ENCODE data around the gene PCP4L1.
"Not testable (repeated sequence)": the region's sequence is repeated elsewhere in the genome, so short reads cannot be mapped to it uniquely, and the experiment has no call there.

Gene PCP4L1

DNA sequence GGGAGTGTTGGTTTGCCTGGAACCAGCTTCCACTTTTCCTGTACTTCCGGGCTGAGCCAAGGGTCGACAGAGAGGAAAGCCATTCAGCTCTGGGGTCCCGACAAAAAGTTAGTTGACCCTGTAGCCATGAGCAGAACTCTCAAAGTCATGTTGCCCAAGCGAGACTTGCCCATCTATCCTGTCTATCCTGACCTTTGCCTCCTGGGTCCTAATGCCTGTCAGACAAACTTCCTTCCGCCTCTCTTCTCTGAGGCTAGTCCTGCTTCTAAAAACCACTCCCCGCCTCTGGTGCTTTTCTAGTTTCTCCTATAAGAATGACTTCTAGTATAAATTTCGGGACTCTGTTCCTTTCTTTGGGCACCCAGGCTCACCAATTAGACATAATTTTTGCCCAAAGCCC lies 7.7 kb upstream of the PCP4L1 start:
- TF ChIP-seq, protein P1, sequence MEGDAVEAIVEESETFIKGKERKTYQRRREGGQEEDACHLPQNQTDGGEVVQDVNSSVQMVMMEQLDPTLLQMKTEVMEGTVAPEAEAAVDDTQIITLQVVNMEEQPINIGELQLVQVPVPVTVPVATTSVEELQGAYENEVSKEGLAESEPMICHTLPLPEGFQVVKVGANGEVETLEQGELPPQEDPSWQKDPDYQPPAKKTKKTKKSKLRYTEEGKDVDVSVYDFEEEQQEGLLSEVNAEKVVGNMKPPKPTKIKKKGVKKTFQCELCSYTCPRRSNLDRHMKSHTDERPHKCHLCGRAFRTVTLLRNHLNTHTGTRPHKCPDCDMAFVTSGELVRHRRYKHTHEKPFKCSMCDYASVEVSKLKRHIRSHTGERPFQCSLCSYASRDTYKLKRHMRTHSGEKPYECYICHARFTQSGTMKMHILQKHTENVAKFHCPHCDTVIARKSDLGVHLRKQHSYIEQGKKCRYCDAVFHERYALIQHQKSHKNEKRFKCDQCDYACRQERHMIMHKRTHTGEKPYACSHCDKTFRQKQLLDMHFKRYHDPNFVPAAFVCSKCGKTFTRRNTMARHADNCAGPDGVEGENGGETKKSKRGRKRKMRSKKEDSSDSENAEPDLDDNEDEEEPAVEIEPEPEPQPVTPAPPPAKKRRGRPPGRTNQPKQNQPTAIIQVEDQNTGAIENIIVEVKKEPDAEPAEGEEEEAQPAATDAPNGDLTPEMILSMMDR (IDR thresholded peaks at IDR 0.05; ENCODE audit: low read depth, low read length, missing control alignments), result no peak
- Histone ChIP-seq H3K27ac (no peak overlapping the region), H3K27me3 (replicated peaks) (no peaks in the 10 kb centered on the region), H3K36me3 (replicated peaks) (no peaks in the 10 kb centered on the region), H3K4me3 (ENCODE audit: low read depth, low read length) (no peak overlapping the region)
- in situ Hi-C loops (cut with HindIII; ENCODE audit: low pct_ligation_motif_present, low sequenced_read_pairs), result no loop called here
- no peak for DNase-seq

DNA sequence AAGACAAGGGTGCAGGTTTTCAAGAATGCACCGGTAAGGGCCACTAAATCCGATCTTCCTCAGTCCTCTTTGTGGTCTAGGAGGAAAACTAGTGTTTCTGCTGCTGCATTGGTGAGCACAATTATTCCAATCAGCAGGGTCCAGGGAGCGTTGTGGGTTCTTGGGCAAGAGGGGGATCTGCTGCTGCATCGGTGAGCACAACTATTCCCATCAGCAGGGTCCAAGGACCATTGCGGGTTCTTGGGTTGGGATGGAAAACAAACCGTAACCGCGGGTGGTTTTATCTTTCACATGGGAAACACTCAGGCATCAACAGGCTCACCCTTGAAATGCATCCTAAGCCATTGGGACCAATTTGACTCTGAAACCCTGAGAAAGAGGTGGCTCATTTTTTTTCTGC lies 7.0 kb upstream of the PCP4L1 start:
- in situ Hi-C loops (cut with HindIII; ENCODE audit: low pct_ligation_motif_present, low sequenced_read_pairs), result no loop called here
- DNase-seq, result no peak
- TF ChIP-seq, protein P1 (IDR thresholded peaks at IDR 0.05; ENCODE audit: low read depth, low read length, missing control alignments), result no peak

DNA sequence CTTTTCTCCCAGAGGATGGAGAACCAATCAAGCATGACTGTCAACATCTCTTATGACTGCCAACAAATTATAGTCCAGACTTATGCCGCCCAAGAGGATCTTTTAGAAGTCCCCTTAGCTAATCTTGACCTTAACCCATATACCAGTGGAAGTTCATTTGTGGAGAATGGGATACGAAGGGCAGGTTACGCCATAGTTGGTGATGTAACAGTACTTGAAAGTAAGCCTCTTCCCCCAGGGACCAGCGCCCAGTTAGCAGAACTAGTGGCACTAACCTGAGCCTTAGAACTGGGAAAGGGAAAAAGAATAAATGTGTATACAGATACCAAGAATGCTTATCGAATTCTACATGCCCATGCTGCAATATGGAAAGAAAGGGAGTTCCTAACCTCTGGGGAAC lies 3.2 kb upstream of the PCP4L1 start:
- in situ Hi-C loops (cut with HindIII; ENCODE audit: low pct_ligation_motif_present, low sequenced_read_pairs); H3K27ac ChIP-seq: not testable (repeated sequence)
- peaks cover 21% of the 10 kb centered on the region for H3K27me3 ChIP-seq (replicated peaks)

More for the DNA sequence above, 7.0 kb upstream of the PCP4L1 start:
- Histone ChIP-seq H3K4me3 (ENCODE audit: low read depth, low read length) (no peak overlapping the region), H3K36me3 (replicated peaks) (no peaks in the 10 kb centered on the region), H3K27me3 (replicated peaks) (no peaks in the 10 kb centered on the region), H3K27ac (no peak overlapping the region)

DNA sequence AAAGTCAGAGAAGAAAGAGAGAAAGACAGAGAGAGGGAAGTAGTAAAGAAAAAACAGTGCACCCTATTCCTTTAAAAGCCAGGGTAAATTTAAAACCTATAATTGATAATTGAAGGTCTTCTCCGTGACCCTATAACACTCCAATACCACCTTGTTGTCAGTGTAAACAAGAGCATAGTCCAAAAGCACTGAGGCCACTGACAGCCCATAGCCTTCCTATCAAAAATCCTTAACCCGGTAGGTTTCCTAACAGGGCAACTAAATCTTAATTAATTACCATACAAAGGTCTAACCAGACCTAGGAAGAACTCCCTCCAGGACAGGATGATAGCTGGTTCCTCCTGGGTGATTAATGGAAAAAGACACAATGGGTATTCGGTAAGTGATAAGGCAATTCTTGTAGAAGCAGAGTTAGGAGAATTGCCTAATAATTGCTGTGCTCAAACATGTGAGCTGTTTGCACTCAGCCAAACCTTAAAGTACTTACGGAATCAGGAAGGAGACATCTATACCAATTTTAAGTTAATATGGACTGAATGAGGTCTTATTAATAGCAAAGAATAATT lies 2.5 kb upstream of the PCP4L1 start:
- in situ Hi-C loops (cut with HindIII; ENCODE audit: low pct_ligation_motif_present, low sequenced_read_pairs); H3K4me3 ChIP-seq (ENCODE audit: low read depth, low read length); H3K27ac ChIP-seq; H3K36me3 ChIP-seq (replicated peaks); DNase-seq: not testable (repeated sequence)
- H3K27me3 ChIP-seq (replicated peaks), result peaks cover 24% of the 10 kb centered on the region

More for the DNA sequence above, 3.2 kb upstream of the PCP4L1 start:
- H3K36me3 ChIP-seq (replicated peaks); DNase-seq; H3K4me3 ChIP-seq (ENCODE audit: low read depth, low read length): not testable (repeated sequence)

DNA sequence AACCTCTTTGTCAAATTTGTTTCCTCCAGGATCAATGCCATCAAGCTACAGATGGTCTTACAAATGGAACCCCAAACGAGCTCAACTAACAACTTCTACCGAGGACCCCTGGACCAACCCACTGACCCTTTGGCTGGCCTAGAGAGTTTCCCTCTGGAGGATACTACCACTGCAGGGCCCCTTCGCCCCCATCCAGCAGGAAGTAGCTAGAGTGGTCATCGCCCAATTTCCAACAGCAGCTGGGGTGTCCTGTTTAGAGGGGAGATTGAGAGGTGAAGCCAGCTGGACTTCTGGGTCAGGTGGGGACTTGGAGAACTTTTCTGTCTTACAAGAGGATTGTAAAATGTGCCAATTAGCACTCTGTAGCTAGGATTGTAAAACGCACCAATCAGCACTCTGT lies 1.4 kb upstream of the PCP4L1 start:
- H3K27me3 ChIP-seq (replicated peaks), result peaks cover 33% of the 10 kb centered on the region
- DNase-seq; H3K36me3 ChIP-seq (replicated peaks); H3K27ac ChIP-seq; H3K4me3 ChIP-seq (ENCODE audit: low read depth, low read length); in situ Hi-C loops (cut with HindIII; ENCODE audit: low pct_ligation_motif_present, low sequenced_read_pairs): not testable (repeated sequence)

DNA sequence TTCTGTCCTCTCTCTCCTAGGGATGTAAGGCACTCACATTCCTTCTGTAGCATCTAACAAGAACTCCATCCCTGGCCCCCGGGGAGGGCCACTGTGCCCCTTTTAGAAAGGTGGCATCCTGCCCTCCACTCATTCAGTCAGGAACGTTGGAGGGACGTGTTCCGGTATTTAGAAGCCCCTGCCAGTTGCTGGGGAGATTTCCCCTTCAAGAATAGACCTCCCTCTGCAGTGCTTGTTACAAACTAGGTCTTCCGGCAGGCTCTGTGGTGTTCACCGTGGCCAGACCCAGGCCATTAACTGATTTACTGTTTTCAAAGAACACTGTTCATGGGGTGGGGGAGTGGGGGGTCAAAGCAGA lies 779 bp downstream of the PCP4L1 start:
- peaks cover 33% of the 10 kb centered on the region for H3K27me3 ChIP-seq (replicated peaks)
- no peak overlapping the region for H3K27ac ChIP-seq
- H3K36me3 ChIP-seq (replicated peaks), result no peaks in the 10 kb centered on the region
- DNase-seq, result no peak
- in situ Hi-C loops (cut with HindIII; ENCODE audit: low pct_ligation_motif_present, low sequenced_read_pairs), result no loop called here
- TF ChIP-seq, protein P1 (IDR thresholded peaks at IDR 0.05; ENCODE audit: low read depth, low read length, missing control alignments), result no peak
- H3K4me3 ChIP-seq (ENCODE audit: low read depth, low read length), result no peak overlapping the region

DNA sequence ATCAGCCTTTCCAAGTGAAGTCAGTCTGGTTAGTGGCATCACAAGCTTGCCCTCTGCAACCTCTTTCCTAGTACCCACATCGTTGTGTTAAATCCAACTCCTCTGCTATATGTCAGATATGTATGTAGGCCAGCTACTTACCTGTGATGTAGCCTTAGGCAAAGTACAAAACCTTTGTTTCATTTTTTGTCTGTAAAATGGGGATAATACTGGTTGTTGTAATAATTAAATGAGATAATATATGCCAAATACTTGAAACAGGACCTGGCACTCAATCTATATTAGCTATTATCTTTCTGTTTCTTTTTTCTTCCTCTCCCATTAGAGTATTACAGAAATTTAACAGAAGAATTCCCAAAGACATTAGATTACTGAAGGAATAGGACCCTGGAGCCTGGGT lies 1.2 kb downstream of the PCP4L1 start:
- Histone ChIP-seq H3K4me3 (ENCODE audit: low read depth, low read length) (no peak overlapping the region), H3K27ac (no peak overlapping the region), H3K27me3 (replicated peaks) (peaks cover 33% of the 10 kb centered on the region), H3K36me3 (replicated peaks) (no peaks in the 10 kb centered on the region)
- in situ Hi-C loops (cut with HindIII; ENCODE audit: low pct_ligation_motif_present, low sequenced_read_pairs), result no loop called here
- no peak for DNase-seq
- TF ChIP-seq, protein P1 (IDR thresholded peaks at IDR 0.05; ENCODE audit: low read depth, low read length, missing control alignments), result no peak

Measured in brain microvascular endothelial cell (primary cell).